Hepatocyte (in vitro differentiated cells): ENCODE data around the gene TBC1D30.

Experiments
- CTCF ChIP-seq: fragments of 200-600 bp; sonication (generic); IDR thresholded peaks from 2 replicates; pipeline ENCODE4 v1.5.1; 2016; ENCODE audit warnings: antibody characterized with exemption, mild to moderate bottlenecking; ENCODE audit not compliant: poor library complexity
- EZH2 ChIP-seq: fragments of 200-600 bp; sonication (generic); IDR thresholded peaks from 2 replicates; pipeline ENCODE4 v1.6.1; 2016; ENCODE audit warnings: antibody characterized with exemption, mild to moderate bottlenecking, borderline replicate concordance

- TF ChIP-seq CTCF (no peak), EZH2 (no peak)
Observed at GRCh38 chr12:64860446-64860998, 36.1 kb downstream of the TBC1D30 start.
